Mucosa of stomach (tissue), 1 donor: Measurements from ENCODE around the gene FMN2.

Source experiments
- H3K27me3 ChIP-seq: one replicate; pipeline ENCODE4 v1.7.0; 2013; ENCODE audit warnings: mild to moderate bottlenecking, low read length; ENCODE audit not compliant: control insufficient read depth, insufficient read depth
- H3K36me3 ChIP-seq: one replicate; pipeline ENCODE4 v1.7.0; 2013; ENCODE audit warnings: low read length; ENCODE audit not compliant: control insufficient read depth, insufficient read depth
- H3K4me1 ChIP-seq: one replicate; pipeline ENCODE4 v1.7.0; 2013; ENCODE audit warnings: mild to moderate bottlenecking, low read length; ENCODE audit not compliant: control insufficient read depth, insufficient read depth
- H3K4me3 ChIP-seq: one replicate; pipeline ENCODE4 v1.7.0; 2013; ENCODE audit warnings: low read length
- H3K9ac ChIP-seq: one replicate; pipeline ENCODE4 v1.7.0; 2013; ENCODE audit warnings: mild to moderate bottlenecking, low read length, moderate library complexity
- H3K9me3 ChIP-seq: one replicate; pipeline ENCODE4 v1.7.0; 2013; ENCODE audit warnings: mild to moderate bottlenecking, low read length, moderate library complexity; ENCODE audit not compliant: control insufficient read depth
- donor health status: Pancreatic carcinoma.

Gene FMN2

DNA sequence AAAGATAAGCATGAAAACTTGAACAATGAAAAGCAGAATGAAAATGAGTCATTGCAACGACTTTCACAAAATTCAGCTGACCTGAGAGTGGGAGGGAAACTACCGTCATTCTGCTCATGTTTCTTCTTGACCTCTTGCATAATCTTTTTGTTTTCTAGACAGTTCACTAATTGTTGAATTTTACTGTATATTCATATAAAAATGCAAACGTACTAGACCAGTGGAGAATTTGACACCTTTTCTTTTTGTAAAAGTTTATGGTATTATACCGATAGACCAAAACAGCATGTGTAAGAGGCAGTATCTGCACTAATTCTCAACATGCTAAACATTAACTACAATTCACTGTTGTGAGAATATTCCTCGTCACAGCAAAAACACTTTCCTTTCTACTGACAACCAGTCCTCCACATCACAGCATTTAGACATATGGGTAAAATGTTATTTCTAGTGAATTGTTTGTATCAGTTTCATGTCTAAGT lies 382.5 kb downstream of the FMN2 start:
- Histone ChIP-seq H3K4me1 (no peaks in the 10 kb centered on the region), H3K4me3 (no peak overlapping the region), H3K9ac (no peak overlapping the region), H3K9me3 (no peaks in the 10 kb centered on the region), H3K36me3 (no peaks in the 10 kb centered on the region), H3K27me3 (no peaks in the 10 kb centered on the region)

- Histone ChIP-seq H3K9me3 (no peaks in the 10 kb centered on the region), H3K9ac (no peak overlapping the region), H3K4me1 (no peaks in the 10 kb centered on the region), H3K4me3 (no peak overlapping the region), H3K36me3 (no peaks in the 10 kb centered on the region), H3K27me3 (no peaks in the 10 kb centered on the region)
Measured at GRCh38 chr1:240475832-240476231, 384.1 kb downstream of the FMN2 start.

- Histone ChIP-seq H3K36me3 (no peaks in the 10 kb centered on the region), H3K4me1 (no peaks in the 10 kb centered on the region), H3K9ac (no peak overlapping the region), H3K4me3 (no peak overlapping the region), H3K9me3 (no peaks in the 10 kb centered on the region), H3K27me3 (no peaks in the 10 kb centered on the region)
Measured at GRCh38 chr1:240478536-240478935, 386.9 kb downstream of the FMN2 start.

DNA sequence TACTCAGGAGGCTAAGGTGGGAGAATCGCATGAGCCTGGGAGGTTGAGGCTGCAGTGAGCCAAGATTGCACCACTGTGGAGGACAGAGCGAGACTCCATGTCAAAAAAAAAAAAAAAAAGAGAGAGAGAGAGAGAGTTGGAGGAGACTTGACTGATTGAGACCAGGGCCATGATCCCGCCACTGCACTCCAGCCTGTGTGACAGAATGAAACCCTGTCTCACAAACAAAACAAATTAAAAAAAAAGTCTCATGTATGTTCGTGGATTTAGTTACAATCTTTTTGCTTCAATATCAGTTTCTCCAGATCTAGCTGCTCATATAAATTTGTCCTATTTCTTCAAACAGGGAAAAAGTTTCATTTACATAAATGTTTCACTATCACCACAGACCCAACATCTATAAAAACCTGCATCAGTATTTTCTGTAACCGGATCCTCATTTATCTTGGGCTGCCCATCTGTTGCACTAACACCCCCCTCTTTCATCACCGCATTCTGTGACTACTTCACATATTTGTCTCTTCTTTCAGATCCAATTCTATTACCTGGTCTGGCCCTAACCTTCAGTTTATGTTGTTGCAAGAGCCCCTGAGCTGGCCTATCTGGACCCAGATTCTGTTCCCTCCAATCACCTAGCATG lies 393.2 kb downstream of the FMN2 start:
- H3K9me3 ChIP-seq = no peaks in the 10 kb centered on the region
- no peaks in the 10 kb centered on the region for H3K27me3 ChIP-seq
- H3K9ac ChIP-seq = no peak overlapping the region
- H3K4me1 ChIP-seq = no peaks in the 10 kb centered on the region
- H3K36me3 ChIP-seq = no peaks in the 10 kb centered on the region
- H3K4me3 ChIP-seq = no peak overlapping the region

- no peak overlapping the region for H3K9ac ChIP-seq
- H3K4me3 ChIP-seq = no peak overlapping the region
- H3K9me3 ChIP-seq = no peaks in the 10 kb centered on the region
- no peaks in the 10 kb centered on the region for H3K27me3 ChIP-seq
- no peaks in the 10 kb centered on the region for H3K36me3 ChIP-seq
- no peaks in the 10 kb centered on the region for H3K4me1 ChIP-seq
Measured at GRCh38 chr1:240486611-240487010, 394.9 kb downstream of the FMN2 start.

- H3K36me3 ChIP-seq = no peaks in the 10 kb centered on the region
- no peaks in the 10 kb centered on the region for H3K27me3 ChIP-seq
- no peak overlapping the region for H3K4me3 ChIP-seq
- no peaks in the 10 kb centered on the region for H3K4me1 ChIP-seq
- no peaks in the 10 kb centered on the region for H3K9me3 ChIP-seq
- H3K9ac ChIP-seq = no peak overlapping the region
Measured at GRCh38 chr1:240487493-240487892, 395.8 kb downstream of the FMN2 start.

- H3K4me1 ChIP-seq = no peaks in the 10 kb centered on the region
- no peaks in the 10 kb centered on the region for H3K36me3 ChIP-seq
- H3K9ac ChIP-seq = no peak overlapping the region
- no peaks in the 10 kb centered on the region for H3K27me3 ChIP-seq
- no peak overlapping the region for H3K4me3 ChIP-seq
- no peaks in the 10 kb centered on the region for H3K9me3 ChIP-seq
Measured at GRCh38 chr1:240491156-240491555, 399.5 kb downstream of the FMN2 start.

- Histone ChIP-seq H3K36me3 (no peaks in the 10 kb centered on the region), H3K27me3 (no peaks in the 10 kb centered on the region), H3K4me1 (no peaks in the 10 kb centered on the region), H3K9me3 (no peaks in the 10 kb centered on the region), H3K4me3 (no peak overlapping the region), H3K9ac (no peak overlapping the region)
Measured at GRCh38 chr1:240491796-240492195, 400.1 kb downstream of the FMN2 start.

DNA sequence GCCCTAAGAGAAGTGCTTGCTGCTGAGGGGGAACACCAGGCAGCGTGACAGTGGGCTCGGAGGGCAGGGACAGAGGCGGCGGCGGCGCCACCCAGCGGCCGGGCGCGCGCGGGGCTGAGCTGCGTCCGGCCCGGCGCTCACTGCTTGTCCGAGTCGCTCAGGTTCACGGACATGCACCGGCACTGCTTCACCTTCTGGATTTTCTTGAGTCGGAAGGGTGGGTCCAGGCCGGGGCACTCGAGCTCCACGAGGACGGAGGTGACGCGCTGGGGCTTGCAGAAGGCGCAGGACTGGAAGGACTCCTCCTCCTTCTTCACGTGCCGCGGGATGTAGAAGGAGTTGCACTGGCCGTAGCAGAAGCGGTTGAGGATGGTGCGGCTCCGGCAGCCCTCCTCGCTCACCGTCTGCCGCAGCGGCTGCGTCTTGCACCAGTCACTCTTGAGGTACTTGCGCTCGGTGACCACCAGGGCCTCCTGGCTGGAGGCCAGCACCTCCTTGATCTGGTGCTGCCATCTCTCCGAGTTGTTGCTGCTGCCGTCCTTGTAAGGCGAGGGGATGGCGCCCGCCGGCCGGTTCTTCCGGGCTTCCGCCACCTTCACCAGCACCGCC lies 401.3 kb downstream of the FMN2 start:
- H3K9ac ChIP-seq = no peak overlapping the region
- no peaks in the 10 kb centered on the region for H3K36me3 ChIP-seq
- no peaks in the 10 kb centered on the region for H3K27me3 ChIP-seq
- H3K4me1 ChIP-seq = no peaks in the 10 kb centered on the region
- H3K9me3 ChIP-seq = no peaks in the 10 kb centered on the region
- H3K4me3 ChIP-seq = no peak overlapping the region

DNA sequence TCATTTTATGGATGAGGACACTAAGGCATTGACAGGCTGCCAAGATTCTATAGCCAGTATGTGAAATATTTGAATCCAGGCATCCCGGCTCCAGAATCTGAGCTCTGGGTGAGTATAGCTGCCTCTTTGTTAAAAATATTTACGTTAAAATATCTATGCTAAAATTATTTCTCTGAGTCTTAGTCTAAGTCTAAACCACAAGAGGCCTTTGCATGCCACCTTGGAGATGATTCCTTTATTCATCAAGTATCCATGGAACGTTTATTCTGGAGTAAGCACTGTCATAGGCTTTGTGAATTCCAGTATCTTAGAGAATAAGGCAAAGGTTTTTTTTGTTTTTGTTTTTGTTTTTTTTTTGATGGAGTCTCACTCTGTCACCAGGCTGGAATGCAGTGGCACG lies 403.9 kb downstream of the FMN2 start:
- Histone ChIP-seq H3K4me3 (no peak overlapping the region), H3K9ac (no peak overlapping the region), H3K27me3 (no peaks in the 10 kb centered on the region), H3K4me1 (no peaks in the 10 kb centered on the region), H3K9me3 (no peaks in the 10 kb centered on the region), H3K36me3 (no peaks in the 10 kb centered on the region)

DNA sequence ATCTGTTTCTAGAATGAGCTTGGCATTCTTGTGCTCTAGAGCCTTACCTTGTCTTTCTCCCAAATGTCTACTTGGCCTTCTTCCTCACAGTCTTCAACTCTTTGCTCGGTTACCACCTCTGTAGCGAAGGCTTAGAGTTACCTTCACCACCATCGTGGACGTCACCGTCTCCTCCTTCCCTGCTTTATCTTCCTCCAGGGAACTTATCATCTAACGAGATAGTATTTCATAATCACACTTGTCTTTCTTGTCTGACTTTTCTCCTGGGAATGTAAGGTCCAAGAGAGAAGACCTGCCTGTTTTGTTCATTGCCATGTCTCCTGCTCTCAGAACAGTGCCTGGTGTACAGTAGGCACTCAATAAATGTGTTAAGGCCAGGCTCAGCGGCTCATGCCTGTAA lies 404.7 kb downstream of the FMN2 start:
- H3K36me3 ChIP-seq = no peaks in the 10 kb centered on the region

DNA sequence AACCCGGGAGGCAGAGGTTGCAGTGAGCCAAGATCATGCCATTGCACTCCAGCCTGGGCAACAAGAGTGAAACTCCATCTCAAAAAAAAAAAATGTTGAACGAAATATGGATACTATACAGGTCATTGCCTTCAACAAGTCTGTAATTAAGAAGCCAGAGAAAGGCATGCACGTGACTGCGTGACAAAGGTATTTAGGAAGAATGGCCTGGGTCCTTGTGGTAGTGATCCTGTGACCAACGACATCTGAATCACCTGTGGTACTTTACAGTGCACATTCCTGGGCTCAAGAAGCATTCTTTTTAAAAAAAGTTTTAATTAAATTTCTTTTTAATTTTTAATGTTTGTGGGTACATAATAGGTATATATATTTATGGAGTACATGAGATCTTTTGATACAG lies 405.3 kb downstream of the FMN2 start:
- no peaks in the 10 kb centered on the region for H3K9me3 ChIP-seq
- no peaks in the 10 kb centered on the region for H3K36me3 ChIP-seq
- H3K27me3 ChIP-seq = no peaks in the 10 kb centered on the region
- H3K4me3 ChIP-seq = no peak overlapping the region
- no peak overlapping the region for H3K9ac ChIP-seq
- H3K4me1 ChIP-seq = no peaks in the 10 kb centered on the region

More for the DNA sequence above, 404.7 kb downstream of the FMN2 start:
- no peak overlapping the region for H3K4me3 ChIP-seq
- no peaks in the 10 kb centered on the region for H3K4me1 ChIP-seq
- H3K27me3 ChIP-seq = no peaks in the 10 kb centered on the region
- H3K9ac ChIP-seq = no peak overlapping the region
- H3K9me3 ChIP-seq = no peaks in the 10 kb centered on the region
